ENCODE data around the gene CDHR2.

GRCh38 chr5:176535101-176535663 is 14.0 kb upstream of the CDHR2 start:
- TF ChIP-seq CTCF (IDR thresholded peaks at IDR 0.05) (no peak), POLR2A (IDR thresholded peaks at IDR 0.05) (no peak), EP300 (IDR thresholded peaks at IDR 0.05) (peak in 1 of 2 donors; percentile 49)

Data from tibial nerve (tissue), 4 donors.